MM.1S (cell line): ENCODE data around the gene ZNF574.

Experiments used
- CTCF ChIP-seq: fragments of 300-600 bp; sonication (generic); IDR thresholded peaks from 2 replicates; pipeline ENCODE4 v1.5.1; 2016; ENCODE audit warnings: antibody characterized with exemption, low read length, mixed read lengths
- EZH2 ChIP-seq: fragments of 300-600 bp; sonication (generic); optimal IDR thresholded peaks from 2 replicates; pipeline ENCODE3; 2017; ENCODE audit warnings: low read depth, mild to moderate bottlenecking, antibody characterized with exemption, low read length, mixed read lengths
- EZH2phosphoT487 ChIP-seq: fragments of 300-600 bp; sonication (generic); IDR thresholded peaks from 2 replicates; pipeline ENCODE4 v1.6.1; 2018; ENCODE audit warnings: antibody characterized with exemption, low read length

GRCh38 chr19:42108527-42109389, 32.8 kb downstream of the ZNF574 start:
- TF ChIP-seq CTCF: peak; percentile 100
- TF ChIP-seq EZH2: no peak
- no peak for TF ChIP-seq EZH2phosphoT487
